GM18498 (cell line): Measurements from ENCODE around the gene FYN.

ENCODE experiments used
- ATAC-seq: cut with Tn5 transposase; IDR thresholded peaks from one replicate; pipeline ENCODE4 v1.9.1; 2021; ENCODE audit warnings: mild to moderate bottlenecking, moderate library complexity; ENCODE audit not compliant: unreplicated experiment

The FYN gene

GRCh38 chr6:111736005-111736608 is 137.1 kb downstream of the FYN start:
- ATAC-seq: no peak

DNA sequence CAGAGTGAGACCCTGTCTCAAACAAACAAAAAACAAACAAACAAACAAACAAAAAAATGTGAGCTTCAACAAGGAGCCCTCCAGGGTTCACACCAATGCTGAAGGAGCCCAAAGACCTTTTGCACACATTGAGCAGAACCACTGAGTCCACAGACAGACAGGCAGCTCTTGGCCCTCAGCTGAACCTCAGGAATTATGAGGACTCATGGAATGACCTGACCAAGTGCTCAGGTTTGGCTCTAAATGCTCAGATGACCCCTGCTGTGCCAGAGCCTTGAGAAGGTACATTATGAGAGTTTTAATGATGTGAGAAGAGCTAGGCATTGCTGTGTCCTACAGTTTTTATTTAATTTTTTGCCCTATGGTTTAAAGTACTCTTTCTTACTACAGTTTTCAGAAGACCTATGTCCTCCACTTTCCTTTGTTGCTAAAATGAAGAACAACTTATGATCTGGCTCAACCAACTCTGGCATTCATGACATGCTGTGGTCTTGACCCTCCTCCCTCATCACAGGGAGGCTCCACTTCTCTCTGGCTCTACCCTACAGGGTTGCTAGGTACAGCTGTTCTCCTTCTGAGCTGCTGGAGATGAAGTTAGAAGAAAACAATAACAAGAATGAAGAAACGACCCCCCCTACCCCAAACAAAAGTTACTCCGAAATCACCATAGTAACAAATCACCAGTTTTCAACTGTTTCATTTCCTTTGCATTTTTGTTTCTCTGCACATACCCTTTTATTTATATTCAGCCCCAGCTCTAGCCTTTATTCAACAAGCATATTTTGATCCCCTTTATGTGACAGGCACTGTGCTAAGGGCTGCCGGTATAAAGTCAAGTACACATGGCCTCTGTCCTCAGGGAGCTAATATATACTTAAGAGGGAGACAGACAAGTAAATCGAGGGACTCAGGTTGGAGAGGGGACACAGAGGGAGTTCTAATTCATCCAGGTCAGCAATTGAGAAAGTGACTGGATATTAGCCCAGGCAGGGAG is 138.9 kb downstream of the FYN start:
- ATAC-seq: no peak

GRCh38 chr6:111732390-111732789 is 140.9 kb downstream of the FYN start:
- ATAC-seq: no peak

- ATAC-seq: no peak
Measured at GRCh38 chr6:111731456-111732195, 141.6 kb downstream of the FYN start.

- no peak for ATAC-seq
Measured at GRCh38 chr6:111730864-111731263, 142.4 kb downstream of the FYN start.

GRCh38 chr6:111727802-111728201 is 145.4 kb downstream of the FYN start:
- no peak for ATAC-seq

- ATAC-seq: no peak
Measured at GRCh38 chr6:111727041-111727440, 146.2 kb downstream of the FYN start.

DNA sequence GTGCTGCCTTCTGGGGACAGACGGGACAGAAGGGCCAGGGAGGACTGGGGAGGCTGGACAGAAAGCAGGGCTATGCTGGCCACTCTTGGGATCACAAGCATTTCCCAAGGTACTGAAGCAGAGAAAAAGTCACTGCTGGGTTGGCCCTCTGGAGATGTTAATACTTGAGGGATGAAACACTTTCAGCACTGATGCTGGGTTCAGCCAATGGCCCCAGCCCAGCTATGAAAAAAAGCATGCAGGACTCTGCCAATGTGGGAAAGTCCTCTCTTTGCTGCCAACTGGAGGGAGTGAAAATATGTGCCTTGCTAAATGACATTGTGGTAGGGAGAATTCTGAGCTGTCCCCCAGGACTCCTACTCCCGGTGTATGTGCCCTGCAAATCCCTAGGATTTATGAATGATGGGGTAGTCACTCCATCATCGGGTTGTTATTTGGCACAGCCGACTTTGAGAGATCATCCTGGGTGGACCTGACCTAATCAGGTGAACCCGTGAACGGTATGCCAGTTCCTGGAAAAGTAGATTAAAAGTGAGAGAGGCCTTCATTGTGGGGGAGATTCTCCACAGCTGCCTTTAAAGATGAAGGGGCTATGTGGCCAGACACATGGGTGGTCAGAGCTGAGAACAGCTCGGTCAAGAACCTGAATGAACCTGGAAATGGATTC is 147.7 kb downstream of the FYN start:
- ATAC-seq: no peak

- ATAC-seq: peak; percentile 98
Measured at GRCh38 chr6:111724505-111724904, 148.7 kb downstream of the FYN start.

- peak; percentile 36 for ATAC-seq
Measured at GRCh38 chr6:111724039-111724438, 149.2 kb downstream of the FYN start.

GRCh38 chr6:111723412-111723970 is 149.8 kb downstream of the FYN start:
- ATAC-seq: no peak

DNA sequence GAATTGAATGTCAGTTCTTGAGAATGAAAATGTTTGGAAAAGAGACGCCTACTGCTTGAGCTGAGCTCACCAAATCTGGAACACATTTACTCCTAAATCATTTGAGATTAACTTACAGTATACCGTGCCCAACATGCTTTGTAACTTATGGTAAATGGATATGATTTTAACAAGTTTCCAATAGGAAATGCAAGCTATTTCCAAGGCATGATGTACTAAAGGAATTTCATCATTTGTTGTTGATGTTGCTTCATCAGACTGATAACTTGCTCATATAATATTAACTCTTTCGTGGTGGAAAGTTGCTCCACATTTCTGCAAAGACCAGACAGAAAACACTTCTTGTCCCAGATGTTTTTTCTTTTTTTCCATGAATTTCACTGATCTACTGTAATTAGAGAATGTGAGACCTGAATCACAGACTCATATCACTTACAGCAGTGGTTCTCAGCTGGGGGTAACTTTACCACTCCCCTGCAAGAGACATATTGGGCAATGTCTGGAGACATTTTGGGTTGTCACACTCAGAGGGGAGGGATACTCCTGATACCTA is 151.0 kb downstream of the FYN start:
- ATAC-seq: no peak

- no peak for ATAC-seq
Measured at GRCh38 chr6:111721753-111722154, 151.5 kb downstream of the FYN start.

DNA sequence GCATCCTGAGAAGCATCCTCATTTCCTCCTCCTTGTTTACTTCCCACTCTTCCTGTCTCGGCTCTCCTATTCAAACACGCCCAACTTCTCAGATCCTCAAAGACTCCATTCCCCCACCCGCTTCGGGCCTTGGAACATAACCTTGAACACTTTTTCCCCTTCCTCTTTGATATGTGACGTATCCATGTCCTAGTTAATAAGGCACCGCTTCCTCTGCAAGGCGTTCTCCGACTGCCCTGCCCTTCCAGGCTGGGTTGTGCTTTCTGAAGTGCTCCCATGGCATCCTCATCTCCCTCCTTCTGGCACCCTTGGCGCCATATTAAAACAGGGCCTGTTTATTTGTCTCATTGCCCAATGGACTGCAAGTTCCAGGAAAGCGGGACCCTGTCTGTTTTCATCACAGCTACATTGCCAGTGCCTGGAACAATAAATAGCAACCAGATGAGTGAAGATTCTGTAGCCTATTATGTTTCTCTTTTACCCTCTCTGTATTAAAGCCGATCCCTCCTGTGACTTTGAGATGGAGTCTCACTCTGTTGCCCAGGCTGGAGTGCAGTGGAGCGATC is 152.2 kb downstream of the FYN start:
- no peak for ATAC-seq

- ATAC-seq: no peak
Measured at GRCh38 chr6:111718990-111719389, 154.3 kb downstream of the FYN start.

GRCh38 chr6:111718326-111718725 is 154.9 kb downstream of the FYN start:
- no peak for ATAC-seq

- no peak for ATAC-seq
Measured at GRCh38 chr6:111717621-111718020, 155.6 kb downstream of the FYN start.

- no peak for ATAC-seq
Measured at GRCh38 chr6:111716325-111716724, 156.9 kb downstream of the FYN start.

DNA sequence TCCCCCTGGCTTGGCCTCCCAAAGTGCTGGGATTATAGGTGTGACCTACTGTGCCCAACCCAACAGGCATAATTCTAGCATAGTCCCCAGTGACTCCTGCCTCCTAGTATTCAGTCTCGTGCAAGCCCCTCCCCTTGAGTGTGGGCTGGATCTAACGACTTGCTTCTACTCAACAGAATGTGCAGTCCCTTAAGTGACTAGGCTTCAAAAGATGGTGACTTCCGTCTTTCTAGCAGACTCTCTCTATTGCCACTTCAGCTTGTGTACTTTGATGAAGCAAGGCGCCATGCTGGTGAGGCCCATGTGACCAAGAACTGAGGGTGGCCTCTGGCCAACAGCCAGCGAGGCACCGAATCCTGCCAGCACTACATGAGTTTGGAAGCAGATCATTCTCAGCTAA is 157.9 kb downstream of the FYN start:
- ATAC-seq: no peak
